Brain microvascular endothelial cell (primary cell): Measurements from ENCODE around the gene RANBP2.
"Not testable (repeated sequence)": the region's sequence is repeated elsewhere in the genome, so short reads cannot be mapped to it uniquely, and the experiment has no call there.

Source experiments
- DNase-seq: peaks from one replicate; pipeline ENCODE4 v3.0.0-alpha.2; 2020
- H3K27ac ChIP-seq: fragments of 250-450 bp; sonication (Bioruptor Pico); 2 replicates; pipeline ENCODE4 v1.5.1; 2020; ENCODE audit warnings: mild to moderate bottlenecking, moderate library complexity
- H3K27me3 ChIP-seq: fragments of 250-450 bp; sonication (Bioruptor Pico); replicated peaks from 2 replicates; pipeline ENCODE4 v1.5.1; 2020; ENCODE audit warnings: mild to moderate bottlenecking
- H3K36me3 ChIP-seq: fragments of 250-450 bp; sonication (Bioruptor Pico); replicated peaks from 2 replicates; pipeline ENCODE4 v1.5.1; 2020; ENCODE audit warnings: mild to moderate bottlenecking
- H3K4me3 ChIP-seq: 2 replicates; pipeline ENCODE4 v1.5.1; 2011; ENCODE audit warnings: low read depth, mild to moderate bottlenecking, control low read depth, low read length, moderate library complexity
- CTCF ChIP-seq: IDR thresholded peaks from 2 replicates; pipeline ENCODE4 v1.5.1; 2011; ENCODE audit warnings: low read depth, mild to moderate bottlenecking, moderate library complexity, low read length, control low read depth, inconsistent platforms; ENCODE audit errors: missing control alignments
- in situ Hi-C: cut with HindIII; loops from 2 replicates; pipeline ENCODE4 v1.10.0; 2017; ENCODE audit warnings: low sequenced_read_pairs, low pct_ligation_motif_present

The RANBP2 gene

GRCh38 chr2:108719149-108720044 lies at the start of gene RANBP2:
TSS of gene RANBP2 (plus strand) at chr2:108719482. CDS start at chr2:108719607, 125 bp downstream.
- peak within 1 kb of the TSS; percentile 87 for H3K4me3 ChIP-seq
- in situ Hi-C loops, result no loop called here
- no peak for TF ChIP-seq CTCF

GRCh38 chr2:108670282-108670681 lies 49.0 kb upstream of the RANBP2 start:
- H3K27me3 ChIP-seq, DNase-seq, H3K4me3 ChIP-seq, H3K27ac ChIP-seq, in situ Hi-C loops, H3K36me3 ChIP-seq: not testable (repeated sequence)

More at GRCh38 chr2:108719149-108720044, at the start of gene RANBP2:
- no peaks in the 10 kb centered on the region for H3K36me3 ChIP-seq
- no peaks in the 10 kb centered on the region for H3K27me3 ChIP-seq
- peak; percentile 94 for DNase-seq
- peak within 1 kb of the TSS; percentile 95 for H3K27ac ChIP-seq

GRCh38 chr2:108672200-108672805 lies 47.0 kb upstream of the RANBP2 start:
- in situ Hi-C loops, H3K4me3 ChIP-seq, H3K27me3 ChIP-seq, DNase-seq, H3K27ac ChIP-seq, H3K36me3 ChIP-seq: not testable (repeated sequence)

DNA sequence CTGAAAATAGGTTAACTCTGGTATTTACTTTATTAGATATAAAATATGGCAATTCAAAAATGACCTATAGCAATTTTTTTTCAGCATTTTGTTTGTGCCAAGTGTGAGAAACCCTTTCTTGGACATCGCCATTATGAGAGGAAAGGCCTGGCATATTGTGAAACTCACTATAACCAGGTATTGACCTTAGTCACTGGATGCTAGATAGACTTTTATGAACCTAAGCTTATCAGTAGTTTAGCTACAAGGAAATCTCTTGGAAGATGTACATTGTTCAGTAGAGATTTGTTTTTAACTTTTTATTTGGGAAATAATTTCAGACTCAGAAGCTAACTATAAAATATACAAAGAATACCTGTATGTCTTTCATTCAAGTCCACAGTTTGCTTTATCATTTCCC lies 42.8 kb upstream of the RANBP2 start:
- H3K27ac ChIP-seq, H3K27me3 ChIP-seq, H3K4me3 ChIP-seq, DNase-seq, in situ Hi-C loops: not testable (repeated sequence)
- peaks cover 13% of the 10 kb centered on the region for H3K36me3 ChIP-seq

- in situ Hi-C loops, H3K27me3 ChIP-seq, DNase-seq, H3K4me3 ChIP-seq, H3K27ac ChIP-seq: not testable (repeated sequence)
- H3K36me3 ChIP-seq, result peaks cover 18% of the 10 kb centered on the region
Observed at GRCh38 chr2:108677239-108677744, 42.0 kb upstream of the RANBP2 start.

GRCh38 chr2:108678198-108678651 lies 41.1 kb upstream of the RANBP2 start:
- H3K27me3 ChIP-seq, H3K27ac ChIP-seq, in situ Hi-C loops, H3K4me3 ChIP-seq: not testable (repeated sequence)
- peak; percentile 56 for DNase-seq
- peaks cover 19% of the 10 kb centered on the region for H3K36me3 ChIP-seq

DNA sequence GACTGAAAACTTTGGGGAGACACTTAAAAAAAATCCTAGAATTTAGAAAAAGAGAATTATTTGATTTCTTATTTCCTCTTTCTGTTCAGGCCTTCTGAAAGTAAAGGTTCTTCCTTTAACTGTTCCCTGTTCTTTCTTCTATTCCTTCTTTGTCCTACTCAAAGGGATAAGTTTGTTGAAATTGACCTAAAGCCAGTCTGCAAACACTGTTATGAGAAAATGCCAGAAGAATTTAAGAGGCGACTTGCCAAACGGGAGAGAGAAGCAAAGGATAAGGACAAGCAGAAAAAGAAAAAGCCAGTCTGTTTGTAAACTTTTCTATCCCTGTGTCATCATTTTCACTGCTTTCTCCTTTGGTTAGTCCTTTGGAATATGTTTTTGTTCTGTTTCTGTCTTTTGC lies 38.5 kb upstream of the RANBP2 start:
- H3K4me3 ChIP-seq, H3K27ac ChIP-seq, in situ Hi-C loops, H3K27me3 ChIP-seq, DNase-seq: not testable (repeated sequence)
- H3K36me3 ChIP-seq, result peaks cover 28% of the 10 kb centered on the region

DNA sequence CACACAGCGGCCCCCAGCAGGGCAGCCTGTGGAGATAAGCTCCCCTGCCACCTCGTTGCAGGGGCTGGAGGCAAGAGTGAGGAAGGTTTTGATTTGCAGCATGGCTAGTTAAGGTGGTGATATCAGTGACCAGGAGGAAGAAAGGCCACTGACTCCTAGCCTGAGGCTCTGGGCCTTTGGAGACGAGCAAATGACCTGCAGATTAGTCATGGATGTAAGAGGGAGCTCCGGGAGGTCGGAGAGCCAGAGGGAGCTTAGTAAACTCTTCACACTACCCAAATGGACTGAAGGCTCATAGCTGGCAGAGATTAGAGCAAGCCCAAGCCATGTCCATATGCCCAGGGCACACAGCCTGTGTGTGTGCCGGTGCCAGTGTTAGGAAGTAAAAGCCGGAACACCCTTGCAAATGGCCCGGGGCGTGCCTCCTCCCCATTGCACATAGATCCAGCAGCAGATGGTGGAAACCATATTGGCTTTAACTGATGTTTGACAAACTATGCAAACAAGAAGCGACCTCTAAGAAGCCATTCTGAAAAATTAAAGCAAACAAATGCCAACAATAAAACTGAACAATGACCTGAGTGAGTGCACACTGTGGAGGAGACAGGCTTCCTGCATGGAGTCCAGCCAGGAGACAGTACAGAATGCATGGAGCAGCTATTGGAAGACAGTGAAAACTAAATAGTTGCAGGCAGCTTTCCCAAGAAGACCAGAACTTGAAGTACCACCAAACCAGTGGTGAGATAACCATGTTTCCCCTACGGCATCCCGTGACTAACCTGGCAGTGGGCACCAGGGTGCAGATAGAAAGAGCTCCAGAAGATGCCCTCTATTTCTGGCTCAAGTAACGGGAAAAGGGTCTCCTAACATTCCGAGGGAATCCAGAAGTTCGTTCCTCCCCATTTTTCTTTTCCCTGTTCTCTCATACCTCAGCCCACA lies 30.2 kb upstream of the RANBP2 start:
- H3K27me3 ChIP-seq, H3K27ac ChIP-seq, H3K4me3 ChIP-seq, in situ Hi-C loops, DNase-seq: not testable (repeated sequence)
- H3K36me3 ChIP-seq, result peaks cover 11% of the 10 kb centered on the region

GRCh38 chr2:108690001-108690400 lies 29.3 kb upstream of the RANBP2 start:
- H3K27ac ChIP-seq, H3K4me3 ChIP-seq, in situ Hi-C loops, H3K36me3 ChIP-seq, DNase-seq, H3K27me3 ChIP-seq: not testable (repeated sequence)
